Adrenal gland (tissue), 12 donors: ENCODE results near the gene PNMA5. TPM values are rescaled to one million over a fixed set of nuclear protein-coding genes. Genes with fewer than 3 reads are reported as not detected.

ENCODE experiments used
- DNase-seq, 7 donors: peaks; one replicate each; pipeline ENCODE4 v3.0.0-alpha.2; 2019 to 2020
- H3K27ac ChIP-seq, 5 donors: fragments of 200-600 bp; sonication (generic) in 4 of 5; 1 replicate in 3 of 5; 2 replicates in 2 of 5; pipeline versions ENCODE4 v1.5.1 to v1.8.0; 2016 to 2020; ENCODE audit warnings: mild to moderate bottlenecking in 1 of 5
- H3K27me3 ChIP-seq: fragments of 200-600 bp; 2 replicates; pipeline ENCODE4 v1.8.0; 2021
- H3K36me3 ChIP-seq, 2 donors: fragments of 200-600 bp; replicated peaks in 1 of 2; 1 replicate in 1 of 2; 2 replicates in 1 of 2; pipeline versions ENCODE4 v1.5.1 to v1.8.0; 2018 to 2022
- H3K4me1 ChIP-seq, 2 donors: fragments of 200-600 bp; replicated peaks in 1 of 2; 1 replicate in 1 of 2; 2 replicates in 1 of 2; pipeline versions ENCODE4 v1.5.1 to v1.8.0; 2018 to 2021
- H3K4me3 ChIP-seq, 4 donors: fragments of 200-600 bp; sonication (generic) in 3 of 4; one replicate each; pipeline ENCODE4 v1.5.1; 2016 to 2018
- H3K9me3 ChIP-seq, 3 donors: fragments of 200-600 bp; sonication (generic) in 1 of 3; replicated peaks in 1 of 3; 1 replicate in 2 of 3; 2 replicates in 1 of 3; pipeline versions ENCODE4 v1.5.1 to v1.8.0; 2016 to 2021
- CTCF ChIP-seq, 6 experiments: fragments of 450-650 bp in 4 of 6; fragments of 200-600 bp in 2 of 6; sonication (generic) in 1 of 6; IDR thresholded peaks; 1 replicate in 5 of 6; 2 replicates in 1 of 6; pipeline versions ENCODE4 v1.5.1 to v1.8.0; 2016 to 2021; ENCODE audit warnings: antibody characterized with exemption in 6 of 6, mild to moderate bottlenecking in 2 of 6, moderate library complexity in 1 of 6
- POLR2A ChIP-seq, 2 donors: fragments of 450-650 bp; IDR thresholded peaks; one replicate each; pipeline ENCODE4 v1.6.1; 2017; ENCODE audit warnings: antibody characterized with exemption in 2 of 2, mild to moderate bottlenecking in 2 of 2, moderate library complexity in 1 of 2
- WGBS, 4 donors: extraction: QIAGEN DNeasy Blood & Tissue Kit in 2 of 4; methylation state at CpG; one replicate each; pipeline versions ENCODE4 v1.1.5 to v1.1.7; 2013 to 2017; 5-methylcytosine and 5-hydroxymethylcytosine counted together
- intact Hi-C, 2 donors: fragments of 100-400 bp; cut with DNase I; formaldehyde crosslinking; loops; one replicate each; pipeline versions ENCODE4 v1.14.1 to v1.15.0; 2022 to 2023
- polyA plus RNA-seq, 3 donors: library from polyadenylated mRNA; stranded (reverse); fragments of 200-250 nt in 2 of 3; fragments of 350-450 nt in 1 of 3; fragmentation: Illumina TruSeq in 1 of 3; extraction: RNeasy Lipid Tissue Mini Kit (QIAGEN cat#74804) in 1 of 3; gene quantifications; one replicate each; pipeline ENCODE4 v1.2.3, GENCODE V29; 2013 to 2014
- total RNA-seq, 9 donors: library from RNA; depleted of rRNA in 4 of 9; stranded (reverse); fragments of >200 nt in 4 of 9; fragments of 120-200 nt in 1 of 9; fragmentation: NEBNext Ultra II Directional in 1 of 9; extraction: Animal tissue kit (Norgen Biotek cat#: 25700) in 1 of 9; gene quantifications; one replicate each; pipeline versions ENCODE4 v1.1.0 to v1.2.4, GENCODE V29; 2013 to 2023
- donor health status: healthy with polysubstance abuse.
- donor health status: Bipolar disorder and iron deficiency.
- donor health status: DM: yes; HTN: yes; CAD: no.
- donor health status: DM: no; HTN: no; CAD: no.
- donor health status: DM: no; HTN: no; CAD: no.
- donor health status: DM: yes; HTN: yes; CAD: no.

Gene PNMA5
- total and polyA plus RNA-seq, 12 donors, result 0.07 to 0.16 TPM; not detected in 10

- Histone ChIP-seq H3K4me1 (no peaks in the 10 kb centered on the region), H3K36me3 (no peaks in the 10 kb centered on the region), H3K4me3 (no peak overlapping the region), H3K27me3 (no peaks in the 10 kb centered on the region), H3K9me3 (no peaks in the 10 kb centered on the region), H3K27ac (no peak overlapping the region)
- WGBS, 4 donors, result 55 to 93% methylated on average over 2 of the region's 2 CpGs; no CpG with 5 or more reads in 2 of the 4 donors
- no peak for DNase-seq
- no peak for TF ChIP-seq CTCF (IDR thresholded peaks at IDR 0.05)
- no peak for TF ChIP-seq POLR2A (IDR thresholded peaks at IDR 0.05)
- intact Hi-C loops, result no loop called here
Observed at GRCh38 chrX:152968193-152968592, 25.7 kb downstream of the PNMA5 start.

GRCh38 chrX:152960115-152960514, 33.8 kb downstream of the PNMA5 start:
- Histone ChIP-seq H3K9me3 (no peaks in the 10 kb centered on the region), H3K36me3 (no peaks in the 10 kb centered on the region), H3K4me3 (no peak overlapping the region), H3K27me3 (no peaks in the 10 kb centered on the region), H3K4me1 (no peaks in the 10 kb centered on the region), H3K27ac (no peak overlapping the region)
- no peak for DNase-seq
- WGBS, 4 donors, result 22 to 94% (median 68%) methylated on average over 1 of the region's 1 CpG
- TF ChIP-seq POLR2A (IDR thresholded peaks at IDR 0.05) (no peak), CTCF (IDR thresholded peaks at IDR 0.05) (no peak)
- intact Hi-C loops, result no loop called here

GRCh38 chrX:152959626-152960025, 34.3 kb downstream of the PNMA5 start:
- no peak for TF ChIP-seq CTCF (IDR thresholded peaks at IDR 0.05)
- TF ChIP-seq POLR2A (IDR thresholded peaks at IDR 0.05), result no peak
- no peak for DNase-seq
- 50 to 79% (median 68%) methylated on average over 6 of the region's 6 CpGs for whole genome bisulfite sequencing, 4 donors
- no peaks in the 10 kb centered on the region for H3K4me1 ChIP-seq
- H3K9me3 ChIP-seq, result no peaks in the 10 kb centered on the region
- no peaks in the 10 kb centered on the region for H3K27me3 ChIP-seq
- intact Hi-C loops, result no loop called here
- no peak overlapping the region for H3K4me3 ChIP-seq
- H3K27ac ChIP-seq, result no peak overlapping the region
- no peaks in the 10 kb centered on the region for H3K36me3 ChIP-seq

- TF ChIP-seq POLR2A (IDR thresholded peaks at IDR 0.05) (peak in 1 of 2 donors; percentile 31), CTCF (IDR thresholded peaks at IDR 0.05) (peak; percentile 85 to 96 (median 92))
- Histone ChIP-seq H3K4me3 (peak overlapping the region in 2 of 4 donors; percentile 28 to 34), H3K36me3 (no peaks in the 10 kb centered on the region), H3K9me3 (no peaks in the 10 kb centered on the region), H3K27me3 (no peaks in the 10 kb centered on the region), H3K27ac (peak overlapping the region in 4 of 5 donors; percentile 10 to 74 (median 37)), H3K4me1 (no peaks in the 10 kb centered on the region)
- intact Hi-C loops, result no loop called here
- 23 to 50% (median 30%) methylated on average over 31 to 53 of the region's 53 CpGs for whole genome bisulfite sequencing, 4 donors
- DNase-seq, result peak; percentile 85 to 95 (median 89)
Observed at GRCh38 chrX:152958524-152959465, 35.1 kb downstream of the PNMA5 start.
